ENCODE measurements around the gene GIT2. TPM values are rescaled to one million over a fixed set of nuclear protein-coding genes. Genes with fewer than 3 reads are reported as not detected.

GIT2 gene
- total RNA-seq, 1 donor, result 50.8 TPM

DNA sequence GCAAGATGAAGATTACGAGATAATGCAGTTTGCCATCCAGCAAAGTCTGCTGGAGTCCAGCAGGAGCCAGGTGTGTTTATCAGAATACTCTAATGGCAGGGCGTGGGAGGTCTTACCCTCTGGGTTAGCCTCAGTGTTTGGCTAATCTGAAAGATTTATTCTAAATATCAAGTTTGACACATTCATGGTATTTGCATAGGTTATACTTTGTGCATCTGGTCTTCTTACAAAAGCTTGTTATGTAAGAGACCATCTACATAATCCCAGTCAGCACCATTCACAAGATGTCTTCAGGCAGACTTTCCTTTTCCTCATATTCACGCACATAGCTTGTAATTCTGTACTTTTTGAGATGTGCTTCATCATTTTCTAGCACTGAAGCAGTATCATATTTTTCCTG, 37.7 kb upstream of the GIT2 start:
- DNase-seq (ENCODE audit: low read depth), result no peak
- no peak for TF ChIP-seq CTCF (IDR thresholded peaks at IDR 0.05; ENCODE audit: insufficient read depth, low read length)

GRCh38 chr12:110029290-110029815, 33.2 kb upstream of the GIT2 start:
- no peak overlapping the region for H3K4me3 ChIP-seq (ENCODE audit: low read depth, low read length)
- TF ChIP-seq CTCF (IDR thresholded peaks at IDR 0.05; ENCODE audit: insufficient read depth, low read length), result no peak
- no peak for DNase-seq (ENCODE audit: low read depth)

More for the DNA sequence above, 37.7 kb upstream of the GIT2 start:
- no peak overlapping the region for H3K4me3 ChIP-seq (ENCODE audit: low read depth, low read length)

- no peak overlapping the region for H3K4me3 ChIP-seq (ENCODE audit: low read depth, low read length)
- TF ChIP-seq CTCF (IDR thresholded peaks at IDR 0.05; ENCODE audit: insufficient read depth, low read length), result no peak
- no peak for DNase-seq (ENCODE audit: low read depth)
These were observed 32.2 kb upstream of the GIT2 start for GRCh38 chr12:110028323-110028722.

- no peak for TF ChIP-seq CTCF (IDR thresholded peaks at IDR 0.05; ENCODE audit: insufficient read depth, low read length)
- H3K4me3 ChIP-seq (ENCODE audit: low read depth, low read length), result no peak overlapping the region
- DNase-seq (ENCODE audit: low read depth), result no peak
These were observed 27.9 kb upstream of the GIT2 start for GRCh38 chr12:110024051-110024450.

DNA sequence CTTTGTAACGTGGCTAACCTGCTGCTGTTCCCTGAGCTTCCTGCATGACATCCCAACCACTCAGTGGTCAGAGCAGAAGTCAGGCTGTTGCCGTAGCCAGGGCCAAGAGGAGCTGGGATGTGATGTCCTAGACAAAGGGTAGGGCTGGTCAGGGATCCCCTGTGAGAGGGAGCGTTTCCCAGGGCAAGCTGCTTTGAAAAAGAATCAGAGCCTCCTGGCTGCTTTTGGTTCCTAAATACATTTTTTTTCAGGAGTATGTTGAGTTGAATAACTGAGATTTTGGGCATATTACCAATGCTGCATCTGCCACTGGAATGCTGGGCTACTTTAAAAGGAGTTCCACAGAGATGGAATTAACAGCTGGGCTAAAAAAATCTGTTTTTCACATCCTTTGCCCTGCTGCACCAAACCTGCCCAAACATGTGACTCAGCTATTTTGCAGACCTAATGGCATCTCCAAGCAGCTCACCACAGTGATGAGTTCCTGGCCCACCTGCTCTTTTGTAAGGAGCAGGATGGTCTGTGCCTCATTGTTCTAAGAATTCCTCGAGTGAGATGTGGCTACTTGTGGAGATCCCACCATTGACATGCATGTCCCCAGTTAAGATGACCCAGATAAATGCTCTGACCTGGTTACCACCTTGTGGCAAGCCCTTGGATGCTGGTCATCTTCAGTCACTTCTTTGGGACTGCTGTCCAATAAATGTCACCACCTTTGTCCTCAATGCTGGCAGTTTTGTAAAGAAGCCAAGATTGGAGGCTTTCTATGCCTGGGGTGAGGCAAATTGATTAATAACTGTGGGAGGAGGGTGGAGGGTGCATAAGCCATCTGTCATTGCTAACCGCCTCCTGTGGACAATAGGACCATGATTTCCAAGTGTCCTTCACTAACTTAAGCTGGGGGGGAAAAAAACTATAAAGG, 27.2 kb upstream of the GIT2 start:
- H3K4me3 ChIP-seq (ENCODE audit: low read depth, low read length), result no peak overlapping the region
- TF ChIP-seq CTCF (IDR thresholded peaks at IDR 0.05; ENCODE audit: insufficient read depth, low read length), result no peak
- DNase-seq (ENCODE audit: low read depth), result peak; percentile 95

DNA sequence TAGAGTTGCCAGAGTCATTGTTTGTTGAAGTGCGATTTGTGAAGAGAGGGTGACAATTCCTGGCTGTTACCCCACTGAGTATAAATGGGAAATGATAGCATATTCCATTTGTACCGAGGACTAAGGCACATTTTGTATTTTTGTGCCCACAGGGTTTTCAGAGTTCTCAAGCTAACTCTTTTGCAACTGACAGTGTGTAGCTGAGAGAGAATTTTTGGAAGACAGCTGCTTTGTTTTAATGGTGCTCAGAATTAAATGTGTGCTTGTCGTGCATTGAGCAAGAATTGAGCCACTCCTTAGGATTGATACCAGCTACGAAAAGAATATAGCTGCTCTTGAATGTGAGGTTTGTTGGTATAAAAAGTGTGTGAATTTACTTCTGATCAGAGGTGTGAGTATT, 24.8 kb upstream of the GIT2 start:
- no peak overlapping the region for H3K4me3 ChIP-seq (ENCODE audit: low read depth, low read length)
- no peak for DNase-seq (ENCODE audit: low read depth)
- TF ChIP-seq CTCF (IDR thresholded peaks at IDR 0.05; ENCODE audit: insufficient read depth, low read length), result no peak

All from fibroblast of the aortic adventitia (primary cell).